Measurements from ENCODE around the gene BOC. TPM values are rescaled to one million over a fixed set of nuclear protein-coding genes. Genes with fewer than 3 reads are reported as not detected.

The BOC gene
- total RNA-seq, 2 experiments from 2014 or later = 0.03 TPM; not detected in 1

DNA sequence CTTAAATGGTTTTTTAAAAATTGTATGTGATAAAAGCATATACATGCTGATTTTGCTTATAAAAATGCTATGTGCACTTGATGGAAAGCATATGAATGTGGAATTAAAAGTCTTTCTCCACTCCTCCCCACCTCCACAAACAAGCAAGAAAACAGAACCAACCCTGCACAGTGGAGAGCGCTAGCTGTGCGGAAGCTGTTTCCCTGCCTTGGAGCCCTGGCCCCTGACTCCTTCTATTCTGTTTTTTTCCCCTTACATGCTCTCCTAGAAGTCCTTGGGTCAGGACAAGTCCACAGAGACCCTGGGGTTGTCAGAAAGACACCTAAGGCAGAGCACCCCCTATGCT lies 64.2 kb downstream of the BOC start:
- Histone ChIP-seq H3K4me2 (ENCODE audit: low read length) (peak overlapping the region; percentile 54), H2AFZ (ENCODE audit: low read length) (peak overlapping the region; percentile 70; the same call in 1 of the 2 replicates), H3K9me3 (ENCODE audit: low read length) (no peaks in the 10 kb centered on the region), H3K4me1 (ENCODE audit: insufficient read depth, low read length, poor library complexity, severe bottlenecking) (peaks cover 17% of the 10 kb centered on the region), H4K20me1 (ENCODE audit: insufficient read depth, low read length) (no peaks in the 10 kb centered on the region), H3K9me2 (ENCODE audit: insufficient read depth, low read length) (no peaks in the 10 kb centered on the region), H3K27ac (ENCODE audit: low read depth, low read length, poor library complexity, severe bottlenecking) (no peak overlapping the region), H3K79me2 (ENCODE audit: insufficient read depth, low read depth, low read length) (no peaks in the 10 kb centered on the region), H3K36me3 (ENCODE audit: insufficient read depth, low read length) (no peaks in the 10 kb centered on the region), H3K4me3 (ENCODE audit: low read depth, low read length, poor library complexity, severe bottlenecking) (no peak overlapping the region)
- no peak for TF ChIP-seq EZH2phosphoT487 (IDR thresholded peaks at IDR 0.05; ENCODE audit: borderline replicate concordance, low read depth, low read length)
- TF ChIP-seq, protein P1, sequence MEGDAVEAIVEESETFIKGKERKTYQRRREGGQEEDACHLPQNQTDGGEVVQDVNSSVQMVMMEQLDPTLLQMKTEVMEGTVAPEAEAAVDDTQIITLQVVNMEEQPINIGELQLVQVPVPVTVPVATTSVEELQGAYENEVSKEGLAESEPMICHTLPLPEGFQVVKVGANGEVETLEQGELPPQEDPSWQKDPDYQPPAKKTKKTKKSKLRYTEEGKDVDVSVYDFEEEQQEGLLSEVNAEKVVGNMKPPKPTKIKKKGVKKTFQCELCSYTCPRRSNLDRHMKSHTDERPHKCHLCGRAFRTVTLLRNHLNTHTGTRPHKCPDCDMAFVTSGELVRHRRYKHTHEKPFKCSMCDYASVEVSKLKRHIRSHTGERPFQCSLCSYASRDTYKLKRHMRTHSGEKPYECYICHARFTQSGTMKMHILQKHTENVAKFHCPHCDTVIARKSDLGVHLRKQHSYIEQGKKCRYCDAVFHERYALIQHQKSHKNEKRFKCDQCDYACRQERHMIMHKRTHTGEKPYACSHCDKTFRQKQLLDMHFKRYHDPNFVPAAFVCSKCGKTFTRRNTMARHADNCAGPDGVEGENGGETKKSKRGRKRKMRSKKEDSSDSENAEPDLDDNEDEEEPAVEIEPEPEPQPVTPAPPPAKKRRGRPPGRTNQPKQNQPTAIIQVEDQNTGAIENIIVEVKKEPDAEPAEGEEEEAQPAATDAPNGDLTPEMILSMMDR (conservative IDR thresholded peaks at IDR 0.05; ENCODE audit: low read length) = no peak
- DNase-seq (ENCODE audit: low spot score) = no peak
- ChIA-PET POLR2A (no interaction called here), CTCF (ENCODE audit: unreplicated experiment) (no interaction called here)
- intact Hi-C loops (cut with micrococcal nuclease; ENCODE audit: unreplicated experiment) = no loop called here
- BruUV-seq (replicated peaks) = no TSS peak

DNA sequence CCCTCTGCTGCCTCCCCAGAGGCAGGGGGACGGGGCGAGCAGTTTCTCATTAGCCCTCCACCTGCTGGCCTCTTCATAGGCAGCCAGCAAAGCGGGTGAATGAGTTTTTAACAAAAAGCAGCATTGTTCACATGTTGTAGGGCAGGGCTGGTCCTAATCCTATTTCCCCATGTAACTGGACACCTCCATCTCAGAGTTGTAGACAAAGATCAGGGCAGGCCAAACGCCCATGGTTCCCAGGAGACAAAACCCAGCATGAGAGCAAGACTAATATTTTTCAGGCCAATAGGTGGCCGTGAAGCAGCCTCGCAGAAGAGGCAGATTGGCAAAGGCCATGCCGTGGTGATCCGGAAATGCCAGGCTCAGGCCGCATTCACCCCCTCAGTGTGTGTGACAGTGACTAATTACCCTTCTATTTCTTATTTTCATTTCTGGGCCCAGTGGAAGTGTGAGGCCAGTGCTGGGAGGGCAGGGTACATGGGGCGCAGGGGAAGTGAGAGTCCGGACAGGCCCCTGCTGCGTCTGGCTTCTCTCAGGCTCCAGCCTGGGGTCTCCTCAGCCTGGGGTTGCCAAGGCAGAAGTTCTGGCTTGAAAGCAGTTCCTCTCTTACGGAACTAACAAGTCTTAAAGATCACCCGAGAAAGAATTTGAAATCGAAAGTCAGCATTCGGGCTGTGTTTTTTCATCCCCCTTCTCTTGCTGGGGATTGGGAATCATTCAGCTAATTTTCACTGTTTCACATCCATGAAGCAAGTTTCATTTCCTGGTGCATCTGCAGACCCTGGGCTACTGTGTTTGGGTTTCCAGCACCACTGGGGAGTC lies 64.8 kb downstream of the BOC start:
- Histone ChIP-seq H3K4me2 (ENCODE audit: low read length) (peak overlapping the region; percentile 54), H4K20me1 (ENCODE audit: insufficient read depth, low read length) (no peaks in the 10 kb centered on the region), H2AFZ (ENCODE audit: low read length) (peak overlapping the region; percentile 70), H3K36me3 (ENCODE audit: insufficient read depth, low read length) (no peaks in the 10 kb centered on the region), H3K4me1 (ENCODE audit: insufficient read depth, low read length, poor library complexity, severe bottlenecking) (peaks cover 17% of the 10 kb centered on the region), H3K9me2 (ENCODE audit: insufficient read depth, low read length) (no peaks in the 10 kb centered on the region), H3K79me2 (ENCODE audit: insufficient read depth, low read depth, low read length) (no peaks in the 10 kb centered on the region), H3K9me3 (ENCODE audit: low read length) (no peaks in the 10 kb centered on the region), H3K27ac (ENCODE audit: low read depth, low read length, poor library complexity, severe bottlenecking) (no peak overlapping the region), H3K4me3 (ENCODE audit: low read depth, low read length, poor library complexity, severe bottlenecking) (peak overlapping the region; percentile 24)
- no TSS peak for BruUV-seq (replicated peaks)
- POLR2A ChIA-PET = interaction anchor here (0.6 to 1.4 kb wide), 5 partner anchors 11 to 211 kb away, joined by 3 to 7 read pairs (median 3); no protein-coding TSS in a partner anchor
- DNase-seq (ENCODE audit: low spot score) = peak; percentile 38
- intact Hi-C loops (cut with micrococcal nuclease; ENCODE audit: unreplicated experiment) = no loop called here
- no peak for TF ChIP-seq EZH2phosphoT487 (IDR thresholded peaks at IDR 0.05; ENCODE audit: borderline replicate concordance, low read depth, low read length)
- TF ChIP-seq, protein P1 (conservative IDR thresholded peaks at IDR 0.05; ENCODE audit: low read length) = no peak
- CTCF ChIA-PET (ENCODE audit: unreplicated experiment) = no interaction called here

DNA sequence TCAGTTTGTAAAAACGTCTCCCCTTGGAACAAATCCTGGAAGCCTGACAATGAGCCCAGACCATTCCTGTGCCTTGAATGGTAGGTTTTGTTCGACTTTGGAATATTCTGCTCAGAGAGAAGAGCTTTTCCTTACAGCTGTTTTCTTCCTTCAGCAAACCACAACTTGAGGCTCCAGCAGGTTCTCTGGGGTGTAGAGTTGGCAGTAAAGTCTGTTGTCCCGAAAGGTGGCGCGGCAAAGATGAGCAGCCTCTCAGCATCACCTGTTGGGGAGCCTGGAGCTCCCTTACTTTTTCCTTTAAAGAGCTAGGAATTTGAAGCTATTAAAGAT lies 65.4 kb downstream of the BOC start:
- peak overlapping the region; percentile 54 for H3K4me2 ChIP-seq (ENCODE audit: low read length)
- no TSS peak for BruUV-seq (replicated peaks)

More for the DNA sequence above, 65.4 kb downstream of the BOC start:
- Histone ChIP-seq H3K4me1 (ENCODE audit: insufficient read depth, low read length, poor library complexity, severe bottlenecking) (peaks cover 17% of the 10 kb centered on the region), H3K9me2 (ENCODE audit: insufficient read depth, low read length) (no peaks in the 10 kb centered on the region), H3K36me3 (ENCODE audit: insufficient read depth, low read length) (no peaks in the 10 kb centered on the region), H3K27ac (ENCODE audit: low read depth, low read length, poor library complexity, severe bottlenecking) (no peak overlapping the region), H3K4me3 (ENCODE audit: low read depth, low read length, poor library complexity, severe bottlenecking) (peak overlapping the region; percentile 24), H3K79me2 (ENCODE audit: insufficient read depth, low read depth, low read length) (no peaks in the 10 kb centered on the region), H4K20me1 (ENCODE audit: insufficient read depth, low read length) (no peaks in the 10 kb centered on the region), H2AFZ (ENCODE audit: low read length) (peak overlapping the region; percentile 70; the same call in 1 of the 2 replicates), H3K9me3 (ENCODE audit: low read length) (no peaks in the 10 kb centered on the region)
- no peak for DNase-seq (ENCODE audit: low spot score)
- no peak for TF ChIP-seq EZH2phosphoT487 (IDR thresholded peaks at IDR 0.05; ENCODE audit: borderline replicate concordance, low read depth, low read length)
- TF ChIP-seq, protein P1 (conservative IDR thresholded peaks at IDR 0.05; ENCODE audit: low read length) = no peak
- POLR2A ChIA-PET = interaction anchor here (0.5 to 1.4 kb wide), 8 partner anchors 11 to 1166 kb away, joined by 3 to 7 read pairs (median 3); no protein-coding TSS in a partner anchor
- intact Hi-C loops (cut with micrococcal nuclease; ENCODE audit: unreplicated experiment) = no loop called here
- CTCF ChIA-PET (ENCODE audit: unreplicated experiment) = no interaction called here

All from OCI-LY7 (cell line).